H1 (cell line): ENCODE results near the gene RMDN3. TPM values are rescaled to one million over a fixed set of nuclear protein-coding genes. Genes with fewer than 3 reads are reported as not detected.

Source experiments
- CTCF ChIA-PET: fragments of 300-600 bp; sonication (Branson Sonifier 250); formaldehyde crosslinking; loops from one replicate; lab custom pipeline; 2021; ENCODE audit not compliant: partially characterized antibody; lab: Charles Lee
- POLR2A ChIA-PET: fragments of 300-600 bp; sonication (Branson Sonifier 250); formaldehyde crosslinking; loops from one replicate; lab custom pipeline; 2021; ENCODE audit warnings: inconsistent platforms; ENCODE audit not compliant: partially characterized antibody; lab: Charles Lee
- DNase-seq, 2 experiments: peaks; one replicate each; pipeline versions ENCODE4 v3.0.0 to v3.0.0-alpha.2; 2010 to 2022; ENCODE audit warnings: low spot score in 2 of 2, low read depth in 1 of 2, mixed read lengths in 1 of 2
- FAIRE-seq: peaks from 2 replicates; lab custom pipeline; 2011; peaks lifted over from hg19 to GRCh38; lab: Jason Lieb, UNC
- H2AFZ ChIP-seq: 2 replicates; pipeline ENCODE4 v1.8.1; 2012; ENCODE audit warnings: low read length, inconsistent platforms
- H2AK5ac ChIP-seq: 2 replicates; pipeline ENCODE4 v1.6.1; 2013; ENCODE audit warnings: low read depth, low read length
- H2BK120ac ChIP-seq: replicated peaks from 2 replicates; pipeline ENCODE3; 2013; ENCODE audit warnings: low read depth, low read length, inconsistent platforms
- H2BK12ac ChIP-seq: 2 replicates; pipeline ENCODE4 v1.6.1; 2013; ENCODE audit warnings: low read depth, low read length
- H2BK15ac ChIP-seq: 2 replicates; pipeline ENCODE4 v1.6.1; 2013; ENCODE audit warnings: low read length
- H2BK20ac ChIP-seq: 2 replicates; pipeline ENCODE4 v1.6.1; 2013; ENCODE audit warnings: low read length
- H2BK5ac ChIP-seq: 2 replicates; pipeline ENCODE4 v1.6.1; 2013; ENCODE audit warnings: low read depth, low read length
- H3K14ac ChIP-seq: 2 replicates; pipeline ENCODE4 v1.6.1; 2013; ENCODE audit warnings: inconsistent platforms; ENCODE audit not compliant: insufficient read length
- H3K18ac ChIP-seq: 2 replicates; pipeline ENCODE4 v1.6.1; 2013; ENCODE audit warnings: low read length; ENCODE audit errors: extremely low read depth
- H3K23ac ChIP-seq: 2 replicates; pipeline ENCODE4 v1.6.1; 2013; ENCODE audit warnings: inconsistent platforms; ENCODE audit not compliant: insufficient read length
- H3K23me2 ChIP-seq: 2 replicates; pipeline ENCODE4 v1.6.1; 2013; ENCODE audit warnings: low read depth, low read length
- H3K27ac ChIP-seq: 2 replicates; pipeline ENCODE4 v1.6.1; 2011; ENCODE audit warnings: low read depth, low read length, inconsistent platforms
- H3K27me3 ChIP-seq, 4 experiments: replicated peaks in 1 of 4; 1 replicate in 1 of 4; 2 replicates in 3 of 4; pipeline versions ENCODE4 v1.6.1 to v1.8.1; 2011 to 2013; ENCODE audit warnings: low read length in 3 of 4, mild to moderate bottlenecking in 3 of 4, inconsistent platforms in 2 of 4, mixed read lengths in 2 of 4, moderate library complexity in 1 of 4; ENCODE audit not compliant: control insufficient read depth in 3 of 4, insufficient read depth in 3 of 4; ENCODE audit errors: extremely low read depth in 1 of 4
- H3K36me3 ChIP-seq, 4 experiments: 2 replicates each; pipeline versions ENCODE4 v1.6.1 to v1.8.1; 2011 to 2013; ENCODE audit warnings: mild to moderate bottlenecking in 4 of 4, low read length in 3 of 4, moderate library complexity in 2 of 4, control low read depth in 1 of 4, inconsistent platforms in 1 of 4; ENCODE audit not compliant: insufficient read depth in 4 of 4, control insufficient read depth in 2 of 4
- H3K4ac ChIP-seq: replicated peaks from 2 replicates; pipeline ENCODE3; 2013; ENCODE audit warnings: low read length, low read depth, mixed read lengths, inconsistent platforms; ENCODE audit not compliant: insufficient read length
- H3K4me1 ChIP-seq, 4 experiments: replicated peaks in 1 of 4; 1 replicate in 1 of 4; 2 replicates in 3 of 4; pipeline versions ENCODE4 v1.6.1 to v1.8.1; 2011 to 2013; ENCODE audit warnings: low read length in 3 of 4, inconsistent platforms in 2 of 4, mixed read lengths in 1 of 4; ENCODE audit not compliant: insufficient read depth in 4 of 4, control insufficient read depth in 3 of 4
- H3K4me2 ChIP-seq, 2 experiments: 2 replicates each; pipeline versions ENCODE4 v1.6.1 to v1.8.1; 2011 to 2013; ENCODE audit warnings: low read depth in 2 of 2, low read length in 2 of 2, control low read depth in 1 of 2, inconsistent platforms in 1 of 2, mild to moderate bottlenecking in 1 of 2; ENCODE audit not compliant: insufficient read depth in 1 of 2
- H3K4me3 ChIP-seq, 4 experiments: fragments of 200-600, 300-600 bp in 1 of 4; sonication (generic), shearing (Covaris generic), sonication (Bioruptor Twin) in 1 of 4; 2 replicates each; pipeline versions ENCODE4 v1.5.1 to v1.8.1; 2011 to 2016; ENCODE audit warnings: low read length in 4 of 4, low read depth in 3 of 4, control low read depth in 2 of 4, inconsistent platforms in 2 of 4, mild to moderate bottlenecking in 2 of 4, mixed read lengths in 1 of 4, moderate library complexity in 1 of 4; ENCODE audit not compliant: insufficient read depth in 2 of 4; ENCODE audit errors: extremely low read depth in 1 of 4
- H3K56ac ChIP-seq: replicated peaks from 2 replicates; pipeline ENCODE3; 2013; ENCODE audit warnings: low read depth, mild to moderate bottlenecking, mixed read lengths, low read length, inconsistent platforms; ENCODE audit not compliant: insufficient read length
- H3K79me1 ChIP-seq: 2 replicates; pipeline ENCODE4 v1.6.1; 2013; ENCODE audit warnings: low read depth, low read length, control low read depth
- H3K79me2 ChIP-seq, 2 experiments: 2 replicates each; pipeline versions ENCODE4 v1.6.1 to v1.8.1; 2012 to 2013; ENCODE audit warnings: low read length in 2 of 2, mild to moderate bottlenecking in 2 of 2, inconsistent platforms in 1 of 2; ENCODE audit not compliant: insufficient read depth in 2 of 2, control insufficient read depth in 1 of 2
- H3K9ac ChIP-seq, 4 experiments: replicated peaks in 1 of 4; 1 replicate in 1 of 4; 2 replicates in 3 of 4; pipeline versions ENCODE4 v1.6.1 to v1.8.1; 2011 to 2013; ENCODE audit warnings: low read depth in 3 of 4, low read length in 3 of 4, control low read depth in 2 of 4, mild to moderate bottlenecking in 2 of 4, moderate library complexity in 2 of 4, inconsistent platforms in 1 of 4; ENCODE audit errors: extremely low read depth in 1 of 4
- H3K9me3 ChIP-seq, 2 experiments: 2 replicates each; pipeline versions ENCODE4 v1.6.1 to v1.8.1; 2012 to 2013; ENCODE audit warnings: mild to moderate bottlenecking in 2 of 2, moderate library complexity in 2 of 2, control low read depth in 1 of 2, inconsistent platforms in 1 of 2, low read depth in 1 of 2, low read length in 1 of 2, mixed read lengths in 1 of 2; ENCODE audit not compliant: insufficient read depth in 2 of 2
- H4K20me1 ChIP-seq, 2 experiments: replicated peaks in 1 of 2; 2 replicates each; pipeline versions ENCODE3 to v1.8.1; 2011 to 2013; ENCODE audit warnings: inconsistent platforms in 2 of 2, low read length in 2 of 2, mild to moderate bottlenecking in 1 of 2; ENCODE audit not compliant: insufficient read depth in 2 of 2, control insufficient read depth in 1 of 2
- H4K5ac ChIP-seq: 2 replicates; pipeline ENCODE4 v1.6.1; 2013; ENCODE audit warnings: low read length, low read depth, mixed read lengths, inconsistent platforms; ENCODE audit not compliant: insufficient read length
- H4K8ac ChIP-seq: 2 replicates; pipeline ENCODE4 v1.8.0; 2013; ENCODE audit warnings: mild to moderate bottlenecking, moderate library complexity, low read length, inconsistent platforms; ENCODE audit not compliant: insufficient read depth; ENCODE audit errors: extremely low read depth
- H4K91ac ChIP-seq: replicated peaks from 2 replicates; pipeline ENCODE3; 2013; ENCODE audit warnings: low read length, mixed read lengths, inconsistent platforms; ENCODE audit not compliant: insufficient read length
- RAD21 ChIP-seq, 2 experiments: IDR thresholded peaks in 1 of 2; conservative IDR thresholded peaks in 1 of 2; 2 replicates each; pipeline ENCODE4 v1.6.1; 2011; ENCODE audit warnings: low read depth in 2 of 2, low read length in 2 of 2, improper control_type of control experiment in 1 of 2, inconsistent platforms in 1 of 2, mild to moderate bottlenecking in 1 of 2, moderate library complexity in 1 of 2
- SIRT6 ChIP-seq: IDR thresholded peaks from one replicate; pipeline ENCODE4 v1.7.1; 2012; ENCODE audit warnings: low read length, inconsistent platforms
- WGBS, 2 experiments: shearing (Covaris generic) in 1 of 2; methylation state at CpG; one replicate each; pipeline versions ENCODE4 v1.1.6 to v1.1.7; 2013 to 2015; ENCODE audit warnings: low lambda C conversion rate in 2 of 2, mixed read lengths in 2 of 2, inconsistent platforms in 1 of 2, low coverage in 1 of 2, missing lambda C conversion rate in 1 of 2; ENCODE audit not compliant: insufficient replicate concordance in 2 of 2, insufficient coverage in 1 of 2, insufficient read length in 1 of 2; ENCODE audit errors: extremely low coverage in 1 of 2, missing lambda C conversion rate in 1 of 2; 5-methylcytosine and 5-hydroxymethylcytosine counted together
- polyA plus RNA-seq, 7 experiments: library from polyadenylated mRNA; depleted of rRNA in 3 of 7; stranded (reverse) in 5 of 7; unstranded in 2 of 7; fragments of >200 nt in 5 of 7; fragments of 200-250 nt in 2 of 7; gene quantifications; 1 replicate in 5 of 7; 2 replicates in 1 of 7; 4 replicates in 1 of 7; pipeline versions ENCODE4 v1.2.1 to v1.2.3, GENCODE V29; 2011 to 2013; ENCODE audit warnings: missing spikeins in 2 of 7, mixed read lengths in 2 of 7
- total RNA-seq: library from RNA; stranded (reverse); fragmentation: NEBNext Ultra II Directional; extraction: Animal tissue kit (Norgen Biotek cat#: 25700); gene quantifications from 2 replicates; pipeline ENCODE4 v1.2.1, GENCODE V29; 2021
- TF ChIP-seq, protein P1 (sequence below), 3 experiments: IDR thresholded peaks; 1 replicate in 2 of 3; 2 replicates in 1 of 3; pipeline versions ENCODE4 v1.5.1 to v1.6.1; 2011; ENCODE audit warnings: low read length in 3 of 3, mild to moderate bottlenecking in 3 of 3, inconsistent platforms in 2 of 3, low read depth in 1 of 3, moderate library complexity in 1 of 3; ENCODE audit not compliant: insufficient read depth in 1 of 3; ENCODE audit errors: control extremely low read depth in 1 of 3

The RMDN3 gene
- total and polyA plus RNA-seq, 2 of the 8 experiments (the other 6 are each of a cell fraction or from before 2014, with no cell fraction given), result 10.8 to 24.1 TPM

DNA sequence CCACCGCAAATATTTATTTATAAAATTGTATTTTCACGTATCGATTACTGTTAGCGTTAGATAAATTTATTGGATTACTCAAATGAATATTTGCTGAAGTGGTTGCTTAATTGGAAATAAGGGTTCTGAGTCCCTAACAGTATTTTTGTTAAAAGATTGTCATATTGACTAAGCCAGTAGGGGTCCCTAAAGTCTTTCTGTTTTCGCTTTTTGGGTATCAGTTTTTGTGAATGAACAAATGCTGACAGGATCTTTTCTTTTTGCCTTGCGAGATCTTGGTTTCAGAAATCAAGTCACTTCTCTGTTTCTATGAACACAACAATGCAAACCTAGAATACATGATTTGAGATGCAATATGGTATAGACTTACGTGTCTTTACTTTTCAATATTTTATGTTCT is 53.0 kb downstream of the RMDN3 start:
- no peak overlapping the region for H2BK20ac ChIP-seq
- H2AFZ ChIP-seq, result no peak overlapping the region
- no peak overlapping the region for H2AK5ac ChIP-seq
- H3K56ac ChIP-seq, result no peak overlapping the region
- H3K18ac ChIP-seq, result no peak overlapping the region
- H2BK15ac ChIP-seq, result no peak overlapping the region
- H4K8ac ChIP-seq, result no peak overlapping the region
- H3K9me3 ChIP-seq, result no peaks in the 10 kb centered on the region
- no peak overlapping the region for H3K4me3 ChIP-seq
- no peak overlapping the region for H3K27ac ChIP-seq
- peaks cover 0 to 7% of the 10 kb centered on the region in 2 experiments; a peak in 2 of 4 replicates for H3K79me2 ChIP-seq
- H3K9ac ChIP-seq, result no peak overlapping the region
- peaks cover 17 to 58% (median 37%) of the 10 kb centered on the region in 4 experiments for H3K36me3 ChIP-seq
- no peak overlapping the region for H2BK5ac ChIP-seq
- no peak overlapping the region for H2BK120ac ChIP-seq
- no peaks in the 10 kb centered on the region for H3K27me3 ChIP-seq
- no peaks in the 10 kb centered on the region for H3K4me1 ChIP-seq
- 95% methylated on average over 7 of the region's 7 CpGs; no CpG with 5 or more reads in 1 of the 2 experiments for WGBS, 2 experiments
- FAIRE-seq (no peak), DNase-seq (no peak)
- H3K4ac ChIP-seq, result no peak overlapping the region
- H3K14ac ChIP-seq, result no peak overlapping the region
- CTCF ChIA-PET, result interaction anchor here (0.5 to 1.5 kb wide), 10 partner anchors 10 to 382 kb away, joined by 3 to 5 read pairs (median 4); no protein-coding TSS in a partner anchor
- TF ChIP-seq, protein P1, sequence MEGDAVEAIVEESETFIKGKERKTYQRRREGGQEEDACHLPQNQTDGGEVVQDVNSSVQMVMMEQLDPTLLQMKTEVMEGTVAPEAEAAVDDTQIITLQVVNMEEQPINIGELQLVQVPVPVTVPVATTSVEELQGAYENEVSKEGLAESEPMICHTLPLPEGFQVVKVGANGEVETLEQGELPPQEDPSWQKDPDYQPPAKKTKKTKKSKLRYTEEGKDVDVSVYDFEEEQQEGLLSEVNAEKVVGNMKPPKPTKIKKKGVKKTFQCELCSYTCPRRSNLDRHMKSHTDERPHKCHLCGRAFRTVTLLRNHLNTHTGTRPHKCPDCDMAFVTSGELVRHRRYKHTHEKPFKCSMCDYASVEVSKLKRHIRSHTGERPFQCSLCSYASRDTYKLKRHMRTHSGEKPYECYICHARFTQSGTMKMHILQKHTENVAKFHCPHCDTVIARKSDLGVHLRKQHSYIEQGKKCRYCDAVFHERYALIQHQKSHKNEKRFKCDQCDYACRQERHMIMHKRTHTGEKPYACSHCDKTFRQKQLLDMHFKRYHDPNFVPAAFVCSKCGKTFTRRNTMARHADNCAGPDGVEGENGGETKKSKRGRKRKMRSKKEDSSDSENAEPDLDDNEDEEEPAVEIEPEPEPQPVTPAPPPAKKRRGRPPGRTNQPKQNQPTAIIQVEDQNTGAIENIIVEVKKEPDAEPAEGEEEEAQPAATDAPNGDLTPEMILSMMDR (IDR thresholded peaks at IDR 0.05; ENCODE audit: control extremely low read depth in 1 of 3, insufficient read depth in 1 of 3, low read depth in 1 of 3, low read length in 3 of 3), result peak in 1 of 3 experiments; percentile 7; a peak in 1 of 4 replicates
- TF ChIP-seq RAD21 (IDR thresholded peaks at IDR 0.05 in 1 of 2, conservative IDR thresholded peaks at IDR 0.05 in 1 of 2; ENCODE audit: low read depth in 2 of 2, low read length in 2 of 2) (peak; percentile 35 to 42), SIRT6 (no peak)
- no peak overlapping the region for H3K23ac ChIP-seq
- POLR2A ChIA-PET, result no interaction called here
- no peak overlapping the region for H2BK12ac ChIP-seq
- no peaks in the 10 kb centered on the region for H3K79me1 ChIP-seq
- no peak overlapping the region for H3K4me2 ChIP-seq
- H3K23me2 ChIP-seq, result no peaks in the 10 kb centered on the region
- no peak overlapping the region for H4K91ac ChIP-seq
- no peak overlapping the region for H4K5ac ChIP-seq
- peaks cover 2% of the 10 kb centered on the region in 2 experiments for H4K20me1 ChIP-seq
